Activated T-cell treated with anti-CD3 and anti-CD28 coated beads for 4 hours (primary cell): ENCODE data around the gene AIF1.

ENCODE experiments used
- DNase-seq: peaks from one replicate; pipeline ENCODE4 v3.0.0-alpha.2; 2020

Gene AIF1

DNA sequence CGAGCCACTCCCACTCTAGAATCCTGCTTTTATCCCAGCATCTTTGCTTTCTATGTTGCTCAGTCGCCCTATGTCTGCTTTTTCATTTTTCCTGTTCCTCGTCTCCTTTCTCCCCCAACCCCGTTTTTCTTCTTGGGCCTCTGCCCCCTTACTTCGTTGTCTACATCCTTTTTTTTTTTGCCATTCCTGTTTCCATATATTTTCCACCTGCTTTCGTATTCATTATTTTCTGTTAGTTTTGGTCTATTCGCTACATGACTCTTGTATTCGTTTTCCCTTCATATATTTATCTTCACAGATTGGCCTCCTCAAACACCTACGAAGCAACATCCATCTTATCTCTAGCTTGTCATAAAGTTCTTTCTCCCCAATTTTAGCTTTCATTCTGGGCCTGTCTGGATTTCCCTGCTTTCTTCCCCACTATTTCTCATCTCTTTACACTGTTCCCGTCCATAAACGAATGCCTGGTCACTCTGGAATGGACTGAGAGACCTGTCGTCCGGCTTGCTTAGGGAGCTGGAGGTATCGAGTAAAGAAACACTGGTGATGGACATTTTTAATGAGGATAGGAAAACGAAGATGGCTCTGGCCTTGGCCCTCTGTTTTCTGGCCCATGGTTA lies 6.4 kb downstream of the AIF1 start:
- DNase-seq = no peak

DNA sequence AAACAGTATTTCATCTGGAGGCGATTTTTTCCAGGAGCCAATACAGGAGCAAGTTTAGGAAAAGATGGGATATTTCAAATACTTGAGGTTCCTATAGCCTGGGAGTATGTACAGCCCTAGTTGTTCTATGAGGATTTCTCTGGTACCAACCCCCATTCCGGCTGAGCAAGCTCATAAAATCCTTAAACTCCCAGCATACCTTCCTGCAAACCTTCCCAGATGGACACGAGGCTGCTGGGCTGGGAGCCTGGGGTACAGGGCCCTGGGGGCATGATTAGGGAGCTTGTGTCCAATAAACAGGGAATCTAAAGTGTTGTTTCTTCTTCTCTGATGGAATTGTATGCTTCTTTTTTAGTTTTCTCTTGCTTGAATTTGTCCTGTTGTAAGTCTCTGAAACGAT lies 7.0 kb downstream of the AIF1 start:
- no peak for DNase-seq

DNA sequence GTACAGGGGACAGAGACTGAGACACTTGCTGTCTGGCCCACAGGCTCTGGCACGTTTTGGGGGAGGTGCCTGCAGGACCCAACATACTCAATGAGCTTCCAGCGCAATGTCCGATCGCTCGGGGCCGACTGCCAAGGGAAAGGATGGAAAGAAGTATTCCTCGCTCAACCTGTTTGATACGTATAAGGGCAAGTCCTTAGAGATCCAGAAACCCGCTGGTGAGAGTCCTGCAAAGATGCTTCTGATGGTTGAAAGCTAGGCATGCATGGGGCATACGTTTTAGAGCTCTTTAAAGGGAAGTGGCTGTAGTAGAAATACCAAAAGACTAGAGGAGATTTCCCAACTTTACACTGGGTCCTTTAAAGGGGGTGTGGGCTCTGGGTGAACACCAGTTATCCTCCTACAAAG lies 7.7 kb downstream of the AIF1 start:
- DNase-seq = no peak

DNA sequence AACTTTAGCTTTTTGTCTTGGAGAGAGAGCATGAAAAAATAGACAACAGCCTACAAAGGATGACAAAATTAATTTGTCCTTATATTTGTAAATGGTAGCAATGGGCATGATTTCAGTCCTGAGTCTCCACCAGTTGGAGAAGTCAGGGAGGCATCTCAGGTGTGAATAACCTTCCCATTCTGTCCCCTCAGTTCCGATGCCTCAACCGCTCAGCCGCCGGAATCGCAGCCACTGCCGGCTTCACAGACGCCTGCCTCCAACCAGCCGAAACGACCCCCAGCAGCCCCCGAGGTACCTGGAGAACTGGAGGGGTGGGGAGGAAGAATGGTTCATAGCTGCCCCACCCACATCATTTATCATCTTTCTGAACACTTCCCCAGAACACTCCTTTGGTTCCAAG lies 9.0 kb downstream of the AIF1 start:
- no peak for DNase-seq

DNA sequence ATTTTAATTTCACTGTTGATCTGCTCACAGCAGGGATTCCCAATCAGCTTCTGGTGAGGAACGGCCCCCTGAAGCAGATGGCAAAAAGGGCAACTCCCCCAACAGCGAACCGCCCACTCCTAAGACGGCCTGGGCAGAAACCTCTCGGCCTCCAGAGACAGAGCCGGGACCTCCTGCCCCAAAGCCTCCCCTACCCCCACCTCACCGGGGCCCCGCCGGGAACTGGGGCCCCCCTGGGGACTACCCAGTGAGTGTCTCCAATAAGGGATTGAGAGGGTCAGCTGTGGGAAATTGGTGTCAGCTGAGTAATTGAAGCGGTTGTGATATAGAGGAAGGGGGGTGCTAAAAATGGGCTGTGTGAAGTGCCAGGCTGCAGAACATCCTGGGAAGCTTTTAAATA lies 11.9 kb downstream of the AIF1 start:
- DNase-seq = no peak

DNA sequence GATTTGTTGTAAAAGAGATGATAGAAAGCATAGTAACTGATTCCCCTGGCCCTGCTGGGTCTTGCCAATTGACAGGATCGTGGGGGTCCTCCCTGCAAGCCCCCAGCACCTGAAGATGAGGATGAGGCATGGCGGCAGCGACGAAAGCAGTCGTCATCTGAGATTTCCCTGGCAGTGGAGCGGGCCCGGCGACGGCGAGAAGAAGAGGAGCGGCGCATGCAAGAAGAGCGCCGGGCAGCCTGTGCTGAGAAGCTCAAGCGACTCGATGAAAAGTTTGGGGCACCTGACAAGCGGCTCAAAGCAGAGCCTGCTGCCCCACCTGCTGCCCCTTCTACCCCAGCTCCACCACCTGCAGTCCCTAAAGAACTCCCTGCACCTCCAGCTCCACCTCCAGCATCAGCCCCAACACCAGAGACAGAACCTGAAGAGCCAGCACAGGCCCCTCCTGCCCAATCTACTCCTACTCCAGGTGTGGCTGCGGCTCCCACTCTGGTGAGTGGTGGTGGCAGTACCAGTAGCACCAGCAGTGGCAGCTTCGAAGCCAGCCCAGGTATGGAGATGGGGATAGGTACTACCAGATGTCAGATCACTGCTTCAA lies 12.8 kb downstream of the AIF1 start:
- no peak for DNase-seq

DNA sequence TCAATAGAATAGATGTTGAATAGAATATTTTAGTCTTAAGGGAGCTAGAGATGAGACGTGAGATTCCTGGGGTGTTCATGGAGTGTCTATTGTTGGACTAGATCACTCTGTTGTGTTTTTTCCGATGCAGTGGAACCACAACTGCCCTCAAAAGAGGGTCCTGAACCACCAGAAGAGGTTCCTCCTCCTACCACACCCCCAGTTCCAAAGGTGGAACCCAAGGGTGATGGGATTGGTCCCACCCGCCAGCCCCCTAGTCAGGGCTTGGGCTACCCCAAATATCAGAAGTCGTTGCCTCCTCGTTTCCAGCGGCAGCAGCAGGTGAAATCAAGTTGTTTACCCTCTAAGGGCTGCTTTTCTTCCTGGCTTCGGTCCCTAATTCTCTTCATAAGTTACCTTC lies 14.0 kb downstream of the AIF1 start:
- no peak for DNase-seq

DNA sequence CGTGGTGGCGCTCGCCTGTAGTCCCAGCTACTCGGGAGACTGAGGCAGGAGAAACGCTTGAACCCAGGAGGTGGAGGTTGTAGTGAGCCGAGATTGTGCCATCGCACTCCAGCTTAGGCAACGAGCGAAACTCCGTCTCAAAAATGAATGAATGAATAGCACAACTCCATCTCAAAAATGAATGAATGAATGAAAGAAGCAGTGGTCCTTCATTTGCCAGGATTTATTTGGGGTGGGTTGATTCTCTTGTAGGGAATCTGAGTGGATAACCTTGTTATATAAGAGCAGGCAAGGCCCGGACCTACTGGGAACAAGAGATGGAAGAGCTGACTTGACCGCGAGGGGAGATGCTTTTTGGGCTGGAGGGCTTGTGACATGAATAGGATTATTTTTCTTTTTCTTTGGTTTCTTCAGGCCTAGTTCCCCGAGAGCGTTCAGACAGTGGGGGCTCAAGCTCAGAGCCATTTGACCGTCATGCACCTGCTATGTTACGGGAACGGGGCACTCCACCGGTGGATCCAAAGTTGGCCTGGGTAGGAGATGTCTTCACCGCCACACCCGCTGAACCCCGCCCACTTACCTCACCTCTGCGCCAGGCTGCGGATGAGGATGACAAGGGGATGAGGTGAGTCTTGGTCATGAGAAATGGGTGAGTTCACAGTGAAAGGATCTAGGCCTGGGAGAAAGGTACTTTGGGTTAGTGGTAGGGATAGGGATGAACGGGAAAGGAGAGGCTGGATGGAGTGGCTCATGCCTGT lies 15.3 kb downstream of the AIF1 start:
- no peak for DNase-seq

DNA sequence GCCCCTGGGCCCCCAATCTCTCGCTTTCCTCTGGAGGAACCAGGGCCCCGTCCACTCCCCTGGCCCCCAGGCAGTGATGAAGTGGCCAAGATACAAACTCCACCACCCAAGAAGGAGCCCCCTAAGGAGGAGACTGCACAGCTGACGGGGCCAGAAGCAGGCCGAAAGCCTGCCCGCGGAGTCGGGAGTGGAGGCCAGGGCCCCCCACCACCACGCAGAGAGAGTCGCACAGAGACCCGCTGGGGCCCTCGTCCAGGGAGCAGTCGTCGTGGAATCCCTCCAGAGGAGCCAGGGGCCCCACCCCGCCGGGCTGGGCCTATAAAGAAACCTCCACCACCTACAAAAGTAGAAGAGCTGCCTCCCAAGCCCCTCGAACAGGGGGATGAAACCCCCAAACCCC lies 16.2 kb downstream of the AIF1 start:
- DNase-seq = no peak

DNA sequence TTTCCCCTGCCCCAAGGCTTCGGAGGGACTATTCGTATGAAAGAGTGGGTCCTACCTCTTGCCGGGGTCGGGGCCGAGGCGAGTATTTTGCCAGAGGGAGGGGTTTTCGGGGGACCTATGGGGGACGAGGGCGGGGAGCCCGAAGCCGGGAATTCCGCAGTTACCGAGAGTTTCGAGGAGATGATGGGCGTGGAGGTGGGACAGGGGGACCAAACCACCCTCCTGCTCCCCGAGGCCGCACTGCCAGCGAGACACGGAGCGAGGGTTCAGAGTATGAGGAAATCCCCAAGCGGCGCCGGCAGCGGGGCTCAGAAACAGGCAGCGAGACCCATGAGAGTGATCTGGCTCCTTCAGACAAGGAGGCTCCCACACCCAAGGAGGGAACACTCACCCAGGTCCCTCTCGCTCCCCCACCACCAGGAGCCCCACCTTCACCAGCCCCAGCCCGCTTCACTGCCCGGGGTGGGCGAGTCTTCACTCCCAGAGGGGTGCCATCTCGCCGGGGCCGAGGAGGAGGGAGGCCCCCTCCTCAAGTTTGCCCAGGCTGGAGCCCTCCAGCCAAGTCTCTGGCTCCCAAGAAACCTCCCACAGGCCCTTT lies 16.7 kb downstream of the AIF1 start:
- no peak for DNase-seq

DNA sequence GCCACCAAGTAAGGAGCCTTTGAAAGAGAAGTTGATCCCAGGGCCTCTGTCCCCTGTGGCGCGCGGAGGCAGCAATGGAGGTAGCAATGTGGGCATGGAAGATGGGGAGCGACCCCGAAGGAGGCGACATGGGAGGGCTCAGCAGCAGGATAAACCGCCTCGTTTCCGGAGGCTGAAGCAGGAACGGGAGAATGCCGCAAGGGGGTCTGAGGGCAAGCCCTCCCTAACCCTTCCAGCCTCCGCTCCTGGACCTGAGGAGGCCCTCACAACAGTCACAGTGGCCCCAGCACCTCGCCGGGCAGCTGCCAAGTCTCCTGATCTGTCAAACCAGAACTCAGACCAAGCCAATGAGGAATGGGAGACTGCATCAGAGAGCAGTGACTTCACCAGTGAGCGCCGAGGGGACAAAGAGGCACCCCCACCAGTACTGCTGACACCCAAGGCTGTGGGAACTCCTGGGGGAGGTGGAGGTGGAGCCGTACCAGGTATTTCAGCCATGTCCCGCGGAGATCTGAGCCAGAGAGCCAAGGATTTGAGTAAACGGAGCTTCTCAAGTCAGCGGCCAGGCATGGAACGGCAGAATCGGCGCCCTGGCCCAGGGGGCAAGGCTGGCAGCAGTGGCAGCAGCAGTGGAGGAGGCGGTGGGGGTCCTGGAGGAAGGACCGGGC lies 17.4 kb downstream of the AIF1 start:
- no peak for DNase-seq

DNA sequence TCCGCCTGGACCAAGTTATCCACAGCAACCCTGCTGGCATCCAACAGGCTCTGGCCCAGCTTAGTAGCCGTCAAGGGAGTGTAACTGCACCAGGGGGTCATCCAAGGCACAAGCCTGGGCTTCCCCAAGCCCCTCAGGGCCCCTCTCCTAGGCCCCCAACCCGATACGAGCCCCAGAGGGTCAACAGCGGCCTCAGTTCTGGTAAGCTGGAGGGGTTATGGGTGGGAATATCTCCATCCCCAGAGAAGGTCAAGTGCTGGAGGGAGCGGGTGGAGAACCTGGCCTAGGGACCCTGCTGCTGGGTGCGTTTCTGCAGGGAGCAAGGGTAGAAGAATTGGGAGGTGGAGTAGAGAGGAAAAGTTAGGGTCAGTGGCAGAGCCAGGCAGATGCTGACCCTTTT lies 18.4 kb downstream of the AIF1 start:
- DNase-seq = no peak

DNA sequence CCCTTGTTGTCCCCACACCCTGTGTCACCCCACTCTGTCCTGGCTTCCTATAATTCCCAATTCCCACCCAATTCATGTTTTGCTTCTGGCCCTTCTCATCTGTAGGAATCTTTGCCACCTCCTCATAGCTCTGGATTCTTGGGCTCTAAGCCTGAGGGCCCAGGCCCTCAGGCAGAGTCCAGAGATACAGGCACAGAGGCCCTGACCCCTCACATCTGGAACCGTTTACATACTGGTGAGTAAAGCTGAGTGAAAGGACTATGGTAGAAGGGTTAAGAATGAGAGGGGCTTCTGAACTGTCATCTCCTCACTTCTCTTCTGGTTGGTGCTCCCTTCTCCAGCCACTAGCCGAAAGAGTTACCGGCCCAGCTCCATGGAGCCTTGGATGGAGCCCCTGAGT lies 19.1 kb downstream of the AIF1 start:
- no peak for DNase-seq

DNA sequence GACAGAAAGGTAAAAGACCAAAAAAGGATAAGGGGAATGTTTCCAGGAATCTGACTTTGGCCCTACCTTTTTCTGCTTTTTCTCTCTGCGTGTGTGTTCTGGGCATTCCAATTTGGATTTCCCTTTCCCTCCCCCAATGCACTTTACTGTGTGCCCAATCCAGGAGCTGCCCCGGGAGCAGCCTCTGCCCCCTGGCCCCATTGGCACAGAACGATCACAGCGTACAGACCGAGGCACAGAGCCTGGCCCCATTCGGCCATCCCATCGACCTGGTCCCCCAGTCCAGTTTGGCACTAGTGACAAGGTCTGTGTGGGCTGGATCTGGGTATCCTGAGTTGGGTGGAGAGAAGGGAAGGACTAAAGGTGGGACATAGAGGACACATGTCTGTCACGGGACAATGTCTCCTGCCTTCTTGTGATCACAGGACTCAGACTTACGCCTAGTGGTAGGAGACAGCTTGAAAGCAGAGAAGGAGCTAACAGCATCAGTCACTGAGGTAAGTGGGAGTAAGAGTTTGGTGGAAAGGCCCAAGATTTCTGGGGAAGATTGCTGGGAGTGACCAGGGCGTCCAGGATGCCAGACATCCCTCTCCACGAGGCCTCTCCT lies 20.0 kb downstream of the AIF1 start:
- no peak for DNase-seq

DNA sequence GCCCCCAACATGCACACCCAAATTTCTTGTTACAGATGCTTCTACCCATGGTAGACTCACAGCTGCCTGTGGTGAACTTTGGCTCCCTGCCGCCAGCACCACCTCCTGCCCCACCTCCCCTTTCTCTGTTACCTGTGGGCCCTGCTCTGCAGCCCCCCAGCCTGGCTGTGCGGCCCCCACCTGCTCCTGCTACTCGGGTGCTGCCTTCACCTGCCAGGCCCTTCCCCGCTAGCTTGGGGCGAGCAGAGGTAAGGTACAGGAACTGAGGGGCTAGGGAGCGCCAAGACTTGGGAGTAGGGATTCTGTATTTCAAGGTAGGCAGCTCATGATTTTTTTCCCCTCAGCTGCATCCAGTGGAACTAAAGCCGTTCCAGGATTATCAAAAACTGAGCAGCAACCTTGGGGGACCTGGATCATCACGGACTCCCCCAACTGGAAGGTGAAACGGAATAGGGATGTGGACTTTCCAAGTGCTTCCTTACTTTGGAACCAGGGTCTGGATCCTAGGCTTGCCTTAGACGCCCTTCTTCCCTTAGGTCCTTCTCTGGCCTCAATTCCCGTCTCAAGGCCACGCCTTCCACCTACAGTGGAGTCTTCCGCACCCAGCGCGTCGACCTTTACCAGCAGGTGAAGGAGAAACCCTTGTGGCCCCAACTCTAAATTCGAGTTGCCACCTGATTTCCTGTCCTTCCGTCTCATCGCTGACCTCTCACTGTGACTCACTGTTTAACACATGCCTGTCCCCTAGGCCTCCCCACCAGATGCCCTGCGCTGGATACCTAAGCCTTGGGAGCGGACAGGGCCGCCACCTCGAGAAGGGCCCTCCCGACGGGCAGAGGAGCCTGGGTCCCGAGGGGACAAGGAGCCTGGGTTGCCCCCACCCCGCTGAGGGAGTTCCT lies 21.9 kb downstream of the AIF1 start:
- DNase-seq = no peak

DNA sequence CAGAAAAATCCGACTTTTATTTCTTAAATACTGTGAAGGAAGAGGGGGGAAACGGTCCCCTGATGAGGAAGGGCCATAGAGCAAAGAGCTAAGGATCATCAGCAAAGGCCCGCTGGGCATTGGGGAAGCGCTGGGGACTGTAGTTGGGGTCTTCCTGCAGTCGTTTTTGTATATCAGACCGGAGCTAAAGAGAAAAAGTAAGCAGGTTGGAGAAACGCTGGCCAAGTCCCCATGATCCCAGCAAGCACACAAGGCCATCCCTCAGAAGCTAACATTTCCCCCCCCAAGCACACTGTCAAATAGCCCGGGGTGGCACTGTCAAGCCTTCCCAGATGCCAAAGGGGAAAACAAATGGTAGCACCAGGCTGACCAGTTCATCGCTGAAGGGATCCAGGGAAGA lies 24.0 kb downstream of the AIF1 start:
- no peak for DNase-seq

DNA sequence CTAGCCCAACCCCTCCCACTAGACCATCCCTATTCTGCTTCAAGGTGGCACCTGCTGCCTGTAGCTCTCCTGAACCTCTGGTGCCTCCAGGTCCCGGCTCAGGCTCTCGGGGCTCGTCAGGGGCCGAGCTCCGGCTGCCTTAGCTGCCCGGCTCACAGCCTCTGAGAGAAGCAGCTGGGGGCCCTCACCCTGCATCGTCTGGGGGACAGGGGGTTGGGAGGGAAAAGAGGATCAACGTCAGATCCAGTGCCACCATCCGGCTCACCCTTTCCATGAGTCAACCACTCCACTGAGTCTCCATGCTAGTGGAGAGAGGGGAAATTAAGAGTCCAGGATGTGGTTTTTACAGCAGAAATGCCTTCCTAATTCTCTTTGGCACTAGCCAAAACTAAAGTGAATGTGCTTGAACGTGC lies 24.4 kb downstream of the AIF1 start:
- no peak for DNase-seq

DNA sequence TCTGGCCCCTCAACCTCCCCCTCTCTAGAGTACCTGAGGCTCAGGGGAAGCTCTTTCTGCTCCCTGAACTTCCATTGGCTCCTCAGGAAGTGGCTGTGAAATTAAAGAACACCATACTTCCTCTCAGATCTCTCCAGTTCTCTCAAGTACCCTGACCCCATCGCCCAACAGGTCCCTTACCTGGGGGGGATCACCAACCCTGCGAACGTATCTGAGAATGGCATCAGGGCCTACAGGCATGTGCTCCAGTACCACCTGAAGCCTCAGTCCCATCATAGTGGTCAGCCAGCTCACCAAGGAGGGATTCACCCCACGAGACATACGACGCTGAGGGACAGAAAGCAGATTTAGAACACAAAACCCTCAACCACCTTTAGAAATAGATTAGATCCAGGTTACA lies 25.6 kb downstream of the AIF1 start:
- DNase-seq = no peak

DNA sequence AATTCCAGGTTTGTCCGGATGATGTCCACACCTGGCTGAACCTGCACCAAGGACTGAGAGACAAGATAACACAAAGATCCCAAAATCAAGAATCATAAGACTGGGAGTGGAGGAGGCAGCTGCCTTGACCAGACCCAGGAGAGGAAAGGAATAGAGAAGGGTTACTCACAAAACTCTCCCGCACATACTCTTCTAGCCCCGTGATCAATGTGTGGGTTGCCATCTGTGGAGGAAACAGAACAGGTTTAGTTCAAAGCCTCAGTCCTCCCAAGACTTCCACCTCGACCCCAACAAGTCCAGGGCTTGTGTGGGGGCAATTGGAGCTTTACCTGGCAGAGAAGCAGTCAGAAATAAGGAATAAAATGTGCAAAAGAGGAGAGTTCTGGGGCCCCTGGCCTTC lies 26.3 kb downstream of the AIF1 start:
- DNase-seq = no peak

DNA sequence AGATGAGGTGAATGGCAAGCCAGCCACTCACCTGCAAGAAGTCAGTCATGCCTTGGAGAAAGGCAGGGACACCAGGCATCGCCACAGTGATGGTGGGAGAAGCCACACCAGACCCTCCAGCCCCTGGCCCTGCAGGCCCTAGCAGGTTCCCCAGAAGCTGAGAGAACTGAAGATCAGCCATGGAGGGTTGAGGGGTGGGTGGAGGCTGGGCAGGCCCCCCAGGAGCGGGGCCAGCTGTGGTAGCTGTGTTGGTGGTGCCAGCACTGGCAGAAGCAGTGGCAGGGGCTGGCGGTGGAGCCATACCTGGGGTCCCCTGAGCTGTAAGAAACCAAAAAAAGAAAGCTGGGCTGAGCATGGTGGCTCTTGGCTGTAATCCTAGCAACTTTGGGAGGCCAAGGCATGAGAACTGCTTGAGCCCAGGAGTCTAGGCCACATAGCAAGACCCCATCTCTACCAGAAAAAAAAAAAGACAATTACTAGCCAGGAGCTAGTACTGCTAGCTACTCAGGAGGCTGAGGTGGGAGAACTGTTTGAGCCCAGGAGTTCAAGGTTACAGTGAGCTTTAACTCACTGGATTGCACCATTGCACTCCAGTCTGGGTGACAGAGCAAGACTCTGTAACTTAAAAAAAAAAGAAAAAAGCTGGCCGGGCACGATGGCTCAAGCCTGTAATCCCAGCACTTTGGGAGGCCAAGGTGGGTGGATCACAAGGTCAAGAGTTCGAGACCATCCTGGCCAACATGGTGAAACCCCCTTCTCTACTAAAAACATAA lies 27.9 kb downstream of the AIF1 start:
- no peak for DNase-seq

DNA sequence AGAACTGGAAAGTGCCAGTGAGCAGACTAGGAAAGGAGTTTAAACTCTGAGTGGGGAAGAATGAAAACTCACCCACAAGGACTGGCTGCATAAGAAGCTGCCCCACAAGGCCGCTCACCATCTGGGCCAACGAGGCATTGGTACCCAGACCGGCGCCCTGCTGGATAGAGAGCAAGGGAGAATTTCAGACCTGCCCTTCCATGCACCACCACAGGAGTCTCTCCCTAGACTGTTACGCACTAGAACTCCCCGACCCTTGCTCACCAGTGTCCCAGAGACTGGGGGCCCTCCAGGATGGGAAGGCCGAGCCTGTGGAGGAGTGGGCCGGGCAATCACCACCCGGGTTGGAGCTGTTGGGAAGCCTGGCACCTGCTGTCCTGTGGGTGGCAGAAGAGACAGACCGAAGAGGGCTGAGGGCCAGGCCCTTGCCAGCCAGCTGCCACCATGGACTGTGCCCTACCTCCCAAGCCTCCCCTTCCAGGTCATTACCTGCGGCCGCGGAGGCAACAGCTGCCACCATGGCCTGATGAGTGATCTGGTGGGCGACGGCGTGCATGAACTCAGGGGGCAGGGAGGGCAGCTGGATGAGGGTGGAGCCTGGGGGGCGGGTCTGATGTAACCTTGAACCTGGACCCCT lies 28.9 kb downstream of the AIF1 start:
- DNase-seq = no peak
